Ishikawa (cell line): Measurements from ENCODE around the gene VIPR1.

Source experiments
- CEBPB ChIP-seq: IDR thresholded peaks from 2 replicates; pipeline ENCODE4 v1.6.1; 2012
- CREB1 ChIP-seq: IDR thresholded peaks from 2 replicates; pipeline ENCODE4 v1.6.1; 2012; ENCODE audit warnings: low read depth
- EGR1 ChIP-seq: IDR thresholded peaks from 2 replicates; pipeline ENCODE4 v1.6.1; 2012
- EP300 ChIP-seq: IDR thresholded peaks from 2 replicates; pipeline ENCODE4 v1.6.1; 2012; ENCODE audit warnings: borderline replicate concordance
- FOXM1 ChIP-seq: IDR thresholded peaks from 2 replicates; pipeline ENCODE4 v1.6.1; 2012; ENCODE audit warnings: low read depth, borderline replicate concordance
- MAX ChIP-seq: IDR thresholded peaks from 2 replicates; pipeline ENCODE4 v1.6.1; 2012
- NFIC ChIP-seq: IDR thresholded peaks from 2 replicates; pipeline ENCODE4 v1.6.1; 2012
- RAD21 ChIP-seq: IDR thresholded peaks from 2 replicates; pipeline ENCODE4 v1.6.1; 2012; ENCODE audit warnings: low read depth
- REST ChIP-seq: IDR thresholded peaks from 2 replicates; pipeline ENCODE4 v1.6.1; 2012; ENCODE audit warnings: low read depth, mild to moderate bottlenecking
- TAF1 ChIP-seq: IDR thresholded peaks from 2 replicates; pipeline ENCODE4 v1.6.1; 2012; ENCODE audit warnings: low read depth, mild to moderate bottlenecking
- TCF12 ChIP-seq: IDR thresholded peaks from 2 replicates; pipeline ENCODE4 v1.6.1; 2012; ENCODE audit warnings: low read depth
- TEAD4 ChIP-seq: IDR thresholded peaks from 2 replicates; pipeline ENCODE4 v1.6.1; 2012
- USF1 ChIP-seq: IDR thresholded peaks from 2 replicates; pipeline ENCODE4 v1.6.1; 2012
- YY1 ChIP-seq: IDR thresholded peaks from 2 replicates; pipeline ENCODE4 v1.6.1; 2012; ENCODE audit warnings: low read depth
- ZBTB7A ChIP-seq: IDR thresholded peaks from 2 replicates; pipeline ENCODE4 v1.6.1; 2012; ENCODE audit warnings: low read depth

The VIPR1 gene

GRCh38 chr3:42515391-42515916, 13.0 kb downstream of the VIPR1 start:
- TF ChIP-seq EGR1 (no peak), RAD21 (no peak), TCF12 (no peak), CREB1 (no peak), TAF1 (no peak), YY1 (no peak), NFIC (no peak), REST (no peak), CEBPB (no peak), FOXM1 (no peak), USF1 (no peak), EP300 (no peak), MAX (no peak), TEAD4 (no peak), ZBTB7A (no peak)

- no peak for TF ChIP-seq TEAD4
- TF ChIP-seq MAX = no peak
- TF ChIP-seq RAD21 = no peak
- TF ChIP-seq ZBTB7A = no peak
- TF ChIP-seq EP300 = no peak
- no peak for TF ChIP-seq REST
- no peak for TF ChIP-seq CREB1
- no peak for TF ChIP-seq CEBPB
- no peak for TF ChIP-seq NFIC
- TF ChIP-seq FOXM1 = no peak
- no peak for TF ChIP-seq TAF1
- TF ChIP-seq TCF12 = no peak
- no peak for TF ChIP-seq USF1
- TF ChIP-seq YY1 = no peak
- no peak for TF ChIP-seq EGR1
These were observed 13.5 kb downstream of the VIPR1 start for GRCh38 chr3:42515976-42516375.

- TF ChIP-seq NFIC (no peak), ZBTB7A (no peak), EP300 (no peak), FOXM1 (no peak), TEAD4 (no peak), CREB1 (no peak), REST (no peak), TAF1 (no peak), EGR1 (no peak), MAX (no peak), YY1 (no peak)
These were observed 14.0 kb downstream of the VIPR1 start for GRCh38 chr3:42516443-42516842.

GRCh38 chr3:42517117-42517516, 14.7 kb downstream of the VIPR1 start:
- TF ChIP-seq EGR1 (no peak), RAD21 (no peak), ZBTB7A (no peak), FOXM1 (no peak), CEBPB (no peak)
